Measurements from ENCODE around the gene RFX8. TPM values are rescaled to one million over a fixed set of nuclear protein-coding genes. Genes with fewer than 3 reads are reported as not detected.

The RFX8 gene
- polyA plus RNA-seq, 2 of the 4 experiments (the other 2 are of a cell fraction), result not detected

DNA sequence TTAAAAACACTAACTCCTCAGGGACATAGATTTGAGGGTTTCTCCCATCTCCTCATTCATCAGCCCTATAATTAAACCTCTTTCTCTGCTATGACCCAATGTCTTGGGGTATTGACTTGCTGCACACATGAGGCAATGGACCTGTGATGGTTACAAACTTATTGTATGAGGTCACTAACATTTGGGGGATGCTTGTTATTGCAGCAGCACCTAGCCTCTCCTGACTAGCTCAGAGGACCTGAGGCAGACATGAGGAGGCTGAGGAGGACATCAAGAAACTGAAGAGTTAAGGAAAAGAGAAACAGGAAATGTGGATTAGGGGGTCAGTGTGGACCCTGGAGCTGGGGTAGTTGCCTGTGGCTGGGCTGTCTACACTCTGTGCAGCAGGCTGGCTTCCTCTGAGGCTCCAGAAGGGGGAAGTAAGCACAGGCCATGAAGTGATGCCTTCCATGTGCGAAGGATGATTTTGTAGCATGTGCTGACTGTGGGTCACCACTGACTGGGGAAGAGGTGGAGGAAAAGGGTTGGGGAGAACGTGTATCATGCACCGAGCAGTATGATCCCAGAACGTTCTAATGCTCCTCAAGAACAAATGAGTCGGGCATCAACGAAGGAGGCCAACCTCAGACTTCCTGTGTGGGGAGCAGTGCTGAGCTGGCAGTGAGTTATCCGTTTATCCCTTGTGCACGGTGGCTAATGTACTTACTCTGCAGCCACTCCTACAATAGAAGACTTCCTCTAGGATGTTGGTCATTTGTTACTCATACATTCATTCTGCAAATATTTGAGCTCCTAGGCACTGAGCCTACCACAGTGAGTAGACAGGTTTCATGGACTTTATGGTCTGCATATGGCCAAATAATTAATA lies 42.1 kb upstream of the RFX8 start (continued):
- TF ChIP-seq, protein P1, sequence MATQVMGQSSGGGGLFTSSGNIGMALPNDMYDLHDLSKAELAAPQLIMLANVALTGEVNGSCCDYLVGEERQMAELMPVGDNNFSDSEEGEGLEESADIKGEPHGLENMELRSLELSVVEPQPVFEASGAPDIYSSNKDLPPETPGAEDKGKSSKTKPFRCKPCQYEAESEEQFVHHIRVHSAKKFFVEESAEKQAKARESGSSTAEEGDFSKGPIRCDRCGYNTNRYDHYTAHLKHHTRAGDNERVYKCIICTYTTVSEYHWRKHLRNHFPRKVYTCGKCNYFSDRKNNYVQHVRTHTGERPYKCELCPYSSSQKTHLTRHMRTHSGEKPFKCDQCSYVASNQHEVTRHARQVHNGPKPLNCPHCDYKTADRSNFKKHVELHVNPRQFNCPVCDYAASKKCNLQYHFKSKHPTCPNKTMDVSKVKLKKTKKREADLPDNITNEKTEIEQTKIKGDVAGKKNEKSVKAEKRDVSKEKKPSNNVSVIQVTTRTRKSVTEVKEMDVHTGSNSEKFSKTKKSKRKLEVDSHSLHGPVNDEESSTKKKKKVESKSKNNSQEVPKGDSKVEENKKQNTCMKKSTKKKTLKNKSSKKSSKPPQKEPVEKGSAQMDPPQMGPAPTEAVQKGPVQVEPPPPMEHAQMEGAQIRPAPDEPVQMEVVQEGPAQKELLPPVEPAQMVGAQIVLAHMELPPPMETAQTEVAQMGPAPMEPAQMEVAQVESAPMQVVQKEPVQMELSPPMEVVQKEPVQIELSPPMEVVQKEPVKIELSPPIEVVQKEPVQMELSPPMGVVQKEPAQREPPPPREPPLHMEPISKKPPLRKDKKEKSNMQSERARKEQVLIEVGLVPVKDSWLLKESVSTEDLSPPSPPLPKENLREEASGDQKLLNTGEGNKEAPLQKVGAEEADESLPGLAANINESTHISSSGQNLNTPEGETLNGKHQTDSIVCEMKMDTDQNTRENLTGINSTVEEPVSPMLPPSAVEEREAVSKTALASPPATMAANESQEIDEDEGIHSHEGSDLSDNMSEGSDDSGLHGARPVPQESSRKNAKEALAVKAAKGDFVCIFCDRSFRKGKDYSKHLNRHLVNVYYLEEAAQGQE (IDR thresholded peaks at IDR 0.05), result no peak
- no peak for TF ChIP-seq EHF (CRISPR knock-in tag; IDR thresholded peaks at IDR 0.05)
- no peak; the same call in 1 of the 2 replicates for TF ChIP-seq CHD4 (IDR thresholded peaks at IDR 0.05; ENCODE audit: borderline replicate concordance)
- no peak for TF ChIP-seq CHD2 (IDR thresholded peaks at IDR 0.05; ENCODE audit: low read length, partially characterized antibody)
- no peak for TF ChIP-seq BHLHE40 (IDR thresholded peaks at IDR 0.05; ENCODE audit: low read depth, low read length)
- TF ChIP-seq EHMT2 (IDR thresholded peaks at IDR 0.05; ENCODE audit: low read depth), result no peak
- TF ChIP-seq, protein P2, sequence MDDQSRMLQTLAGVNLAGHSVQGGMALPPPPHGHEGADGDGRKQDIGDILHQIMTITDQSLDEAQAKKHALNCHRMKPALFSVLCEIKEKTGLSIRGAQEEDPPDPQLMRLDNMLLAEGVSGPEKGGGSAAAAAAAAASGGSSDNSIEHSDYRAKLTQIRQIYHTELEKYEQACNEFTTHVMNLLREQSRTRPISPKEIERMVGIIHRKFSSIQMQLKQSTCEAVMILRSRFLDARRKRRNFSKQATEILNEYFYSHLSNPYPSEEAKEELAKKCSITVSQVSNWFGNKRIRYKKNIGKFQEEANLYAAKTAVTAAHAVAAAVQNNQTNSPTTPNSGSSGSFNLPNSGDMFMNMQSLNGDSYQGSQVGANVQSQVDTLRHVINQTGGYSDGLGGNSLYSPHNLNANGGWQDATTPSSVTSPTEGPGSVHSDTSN (IDR thresholded peaks at IDR 0.05), result no peak
- no peak for TF ChIP-seq EP300 (IDR thresholded peaks at IDR 0.05)
- TF ChIP-seq, protein P3, sequence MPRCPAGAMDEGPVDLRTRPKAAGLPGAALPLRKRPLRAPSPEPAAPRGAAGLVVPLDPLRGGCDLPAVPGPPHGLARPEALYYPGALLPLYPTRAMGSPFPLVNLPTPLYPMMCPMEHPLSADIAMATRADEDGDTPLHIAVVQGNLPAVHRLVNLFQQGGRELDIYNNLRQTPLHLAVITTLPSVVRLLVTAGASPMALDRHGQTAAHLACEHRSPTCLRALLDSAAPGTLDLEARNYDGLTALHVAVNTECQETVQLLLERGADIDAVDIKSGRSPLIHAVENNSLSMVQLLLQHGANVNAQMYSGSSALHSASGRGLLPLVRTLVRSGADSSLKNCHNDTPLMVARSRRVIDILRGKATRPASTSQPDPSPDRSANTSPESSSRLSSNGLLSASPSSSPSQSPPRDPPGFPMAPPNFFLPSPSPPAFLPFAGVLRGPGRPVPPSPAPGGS (IDR thresholded peaks at IDR 0.05), result 0 out of 3 replicates have a peak, but pooled peaks have one; percentile 48
- no peak for TF ChIP-seq HOXA7 (CRISPR knock-in tag; IDR thresholded peaks at IDR 0.05)
- TF ChIP-seq FOSB (CRISPR knock-in tag; IDR thresholded peaks at IDR 0.05), result no peak
- peak; percentile 38; the same call in 1 of the 2 replicates for TF ChIP-seq NFE2L2 (conservative IDR thresholded peaks at IDR 0.05; ENCODE audit: low read length)
- TF ChIP-seq, protein P4, sequence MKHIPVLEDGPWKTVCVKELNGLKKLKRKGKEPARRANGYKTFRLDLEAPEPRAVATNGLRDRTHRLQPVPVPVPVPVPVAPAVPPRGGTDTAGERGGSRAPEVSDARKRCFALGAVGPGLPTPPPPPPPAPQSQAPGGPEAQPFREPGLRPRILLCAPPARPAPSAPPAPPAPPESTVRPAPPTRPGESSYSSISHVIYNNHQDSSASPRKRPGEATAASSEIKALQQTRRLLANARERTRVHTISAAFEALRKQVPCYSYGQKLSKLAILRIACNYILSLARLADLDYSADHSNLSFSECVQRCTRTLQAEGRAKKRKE (CRISPR knock-in tag; IDR thresholded peaks at IDR 0.05; ENCODE audit: low read depth), result peak; percentile 40; the same call in 1 of the 2 replicates
- no peak for TF ChIP-seq FOSL2 (IDR thresholded peaks at IDR 0.05)
- TF ChIP-seq FOSL2 (CRISPR knock-in tag; IDR thresholded peaks at IDR 0.05), result 0 out of 2 replicates have a peak, but pooled peaks have one; percentile 20
- no peak for TF ChIP-seq CEBPB (IDR thresholded peaks at IDR 0.05)
- TF ChIP-seq ZC3H11A (IDR thresholded peaks at IDR 0.05), result no peak
- no peak for TF ChIP-seq TFCP2L1 (CRISPR knock-in tag; IDR thresholded peaks at IDR 0.05)
- TF ChIP-seq ZFP36 (IDR thresholded peaks at IDR 0.05; ENCODE audit: borderline replicate concordance, partially characterized antibody), result no peak
- no peak for TF ChIP-seq FOXS1 (CRISPR knock-in tag; IDR thresholded peaks at IDR 0.05)
- TF ChIP-seq, protein P5, sequence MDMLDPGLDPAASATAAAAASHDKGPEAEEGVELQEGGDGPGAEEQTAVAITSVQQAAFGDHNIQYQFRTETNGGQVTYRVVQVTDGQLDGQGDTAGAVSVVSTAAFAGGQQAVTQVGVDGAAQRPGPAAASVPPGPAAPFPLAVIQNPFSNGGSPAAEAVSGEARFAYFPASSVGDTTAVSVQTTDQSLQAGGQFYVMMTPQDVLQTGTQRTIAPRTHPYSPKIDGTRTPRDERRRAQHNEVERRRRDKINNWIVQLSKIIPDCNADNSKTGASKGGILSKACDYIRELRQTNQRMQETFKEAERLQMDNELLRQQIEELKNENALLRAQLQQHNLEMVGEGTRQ (IDR thresholded peaks at IDR 0.05), result no peak
- no peak for TF ChIP-seq HOXB5 (CRISPR knock-in tag; IDR thresholded peaks at IDR 0.05)
- peak in 1 of 2 experiments; percentile 35; a peak in 1 of 5 replicates for TF ChIP-seq JUN (IDR thresholded peaks at IDR 0.05)
- peak; percentile 6 to 23; a peak in 1 of 5 replicates for TF ChIP-seq RAD21 (conservative IDR thresholded peaks at IDR 0.05 in 1 of 2, IDR thresholded peaks at IDR 0.05 in 1 of 2)
